ENCODE data around the gene SGTA. TPM values are rescaled to one million over a fixed set of nuclear protein-coding genes. Genes with fewer than 3 reads are reported as not detected.

SGTA gene
- total and polyA plus RNA-seq, 9 of the 15 experiments (the other 6 are each of a cell fraction or from before 2014, with no cell fraction given) = 1.4 to 110 (median 49.9) TPM

DNA sequence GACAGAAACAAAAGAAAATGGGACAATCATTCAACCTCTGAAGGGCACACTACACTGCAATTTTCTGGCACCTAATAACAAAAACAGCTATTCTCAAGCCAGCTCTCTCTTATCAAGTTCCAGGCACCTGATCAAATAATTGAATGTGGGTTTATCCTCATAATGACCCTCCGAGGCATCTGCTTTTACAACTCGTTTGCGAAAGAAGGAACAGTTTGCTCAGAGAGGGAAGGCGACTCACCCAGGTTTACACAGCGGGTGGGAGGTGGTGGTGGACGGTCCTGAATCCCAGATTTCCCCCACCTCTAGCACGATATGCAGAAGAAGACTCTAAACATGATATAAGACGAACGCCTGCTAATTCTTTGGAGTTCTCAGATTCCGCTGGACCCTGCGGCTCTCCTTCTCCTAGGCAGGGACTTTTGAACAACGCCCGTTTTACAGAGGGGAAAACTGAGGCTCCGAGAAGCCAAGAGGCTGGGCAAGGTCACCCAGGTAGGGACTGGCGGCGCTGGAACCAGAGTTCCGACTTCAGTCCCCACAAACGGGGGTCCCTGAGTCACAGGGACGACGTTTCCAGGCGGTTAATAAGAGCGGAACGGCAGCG lies 641 bp downstream of the SGTA start:
- Histone ChIP-seq H3K4me1 (replicated peaks in 1 of 2; ENCODE audit: control insufficient read depth in 2 of 2, insufficient read depth in 2 of 2, low read length in 2 of 2) (peaks cover 13 to 48% of the 10 kb centered on the region in 2 experiments; a peak in 4 of 5 replicates), H3K27ac (ENCODE audit: extremely low read depth, low read depth, low read length) (peak overlapping the region; percentile 93), H3K36me3 (ENCODE audit: control insufficient read depth, insufficient read depth, low read length) (peaks cover 53% of the 10 kb centered on the region; the same call in 2 of the 3 replicates), H3K79me2 (ENCODE audit: control insufficient read depth, insufficient read depth, low read length) (peaks cover 79% of the 10 kb centered on the region), H3K9me3 (replicated peaks; ENCODE audit: control insufficient read depth, insufficient read depth, low read depth, low read length) (no peaks in the 10 kb centered on the region), H3K27me3 (ENCODE audit: control insufficient read depth in 2 of 2, insufficient read depth in 2 of 2, low read length in 2 of 2) (no peaks in the 10 kb centered on the region), H2AFZ (ENCODE audit: low read depth, low read length) (peak overlapping the region; percentile 75; the same call in 1 of the 2 replicates), H3K4me3 (peak overlapping the region; percentile 95), H4K20me1 (replicated peaks; ENCODE audit: control insufficient read depth, insufficient read depth, low read length) (peaks cover 13% of the 10 kb centered on the region), H3K4me2 (ENCODE audit: insufficient read depth, low read length) (peak overlapping the region; percentile 95), H3K9me1 (ENCODE audit: control insufficient read depth, insufficient read depth, low read length) (no peaks in the 10 kb centered on the region), H3K9ac (ENCODE audit: insufficient read depth in 1 of 2, low read depth in 2 of 2, low read length in 2 of 2) (peak overlapping the region; percentile 98 to 99)
- ChIA-PET CTCF (ENCODE audit: low intra/inter-chr PET ratio) (interaction anchor here (0.8 kb wide), 1 partner anchor 306 kb away, joined by 4 read pairs; the partner anchor contains the start of gene GADD45B), POLR2A (interaction anchor here (0.7 to 1.3 kb wide), 3 partner anchors 8 to 60 kb away, joined by 3 to 7 read pairs (median 3); no protein-coding TSS in a partner anchor)
- TSS peak; percentile 57 for BruUV-seq (replicated peaks)
- under 1% methylated on average over 24 of the region's 24 CpGs for WGBS (ENCODE audit: insufficient coverage, low coverage, missing lambda C conversion rate)
- peak in 1 of 4 experiments; percentile 18 for DNase-seq (ENCODE audit: extremely low read depth in 1 of 4, low spot score in 3 of 4)
- peak; percentile 76 for FAIRE-seq
- in situ Hi-C loops (cut with MboI) = no loop called here
- no peak for ATAC-seq
- intact Hi-C loops (cut with micrococcal nuclease) = loop anchor here (1.0 kb wide), 1 partner anchor 42 kb away; the partner anchor contains the start of gene SLC39A3
- TF ChIP-seq NRF1 (conservative IDR thresholded peaks at IDR 0.05 in 1 of 2, IDR thresholded peaks at IDR 0.05 in 1 of 2) = no peak
- peak; percentile 77; the same call in 1 of the 2 replicates for TF ChIP-seq SMARCA5 (IDR thresholded peaks at IDR 0.05)
- TF ChIP-seq RCOR1 (IDR thresholded peaks at IDR 0.05; ENCODE audit: borderline replicate concordance in 1 of 2, low read depth in 2 of 2, low read length in 2 of 2) = peak in 1 of 2 experiments; percentile 47; a peak in 1 of 4 replicates
- no peak for TF ChIP-seq TFAM (CRISPR knock-in tag; conservative IDR thresholded peaks at IDR 0.05)
- TF ChIP-seq, protein P1, sequence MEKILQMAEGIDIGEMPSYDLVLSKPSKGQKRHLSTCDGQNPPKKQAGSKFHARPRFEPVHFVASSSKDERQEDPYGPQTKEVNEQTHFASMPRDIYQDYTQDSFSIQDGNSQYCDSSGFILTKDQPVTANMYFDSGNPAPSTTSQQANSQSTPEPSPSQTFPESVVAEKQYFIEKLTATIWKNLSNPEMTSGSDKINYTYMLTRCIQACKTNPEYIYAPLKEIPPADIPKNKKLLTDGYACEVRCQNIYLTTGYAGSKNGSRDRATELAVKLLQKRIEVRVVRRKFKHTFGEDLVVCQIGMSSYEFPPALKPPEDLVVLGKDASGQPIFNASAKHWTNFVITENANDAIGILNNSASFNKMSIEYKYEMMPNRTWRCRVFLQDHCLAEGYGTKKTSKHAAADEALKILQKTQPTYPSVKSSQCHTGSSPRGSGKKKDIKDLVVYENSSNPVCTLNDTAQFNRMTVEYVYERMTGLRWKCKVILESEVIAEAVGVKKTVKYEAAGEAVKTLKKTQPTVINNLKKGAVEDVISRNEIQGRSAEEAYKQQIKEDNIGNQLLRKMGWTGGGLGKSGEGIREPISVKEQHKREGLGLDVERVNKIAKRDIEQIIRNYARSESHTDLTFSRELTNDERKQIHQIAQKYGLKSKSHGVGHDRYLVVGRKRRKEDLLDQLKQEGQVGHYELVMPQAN (IDR thresholded peaks at IDR 0.05; ENCODE audit: borderline replicate concordance) = 0 out of 2 replicates have a peak, but pooled peaks have one; percentile 49
- 0 out of 2 replicates have a peak, but pooled peaks have one; percentile 29 for TF ChIP-seq STAG1 (CRISPR knock-in tag; IDR thresholded peaks at IDR 0.05; ENCODE audit: borderline replicate concordance)
- peak; percentile 79 for TF ChIP-seq RBM25 (IDR thresholded peaks at IDR 0.05; ENCODE audit: low read depth, low read length, severe bottlenecking)
- peak; percentile 65 for TF ChIP-seq ZFP36 (IDR thresholded peaks at IDR 0.05; ENCODE audit: low read depth, low read length, partially characterized antibody)
- TF ChIP-seq, protein P2, sequence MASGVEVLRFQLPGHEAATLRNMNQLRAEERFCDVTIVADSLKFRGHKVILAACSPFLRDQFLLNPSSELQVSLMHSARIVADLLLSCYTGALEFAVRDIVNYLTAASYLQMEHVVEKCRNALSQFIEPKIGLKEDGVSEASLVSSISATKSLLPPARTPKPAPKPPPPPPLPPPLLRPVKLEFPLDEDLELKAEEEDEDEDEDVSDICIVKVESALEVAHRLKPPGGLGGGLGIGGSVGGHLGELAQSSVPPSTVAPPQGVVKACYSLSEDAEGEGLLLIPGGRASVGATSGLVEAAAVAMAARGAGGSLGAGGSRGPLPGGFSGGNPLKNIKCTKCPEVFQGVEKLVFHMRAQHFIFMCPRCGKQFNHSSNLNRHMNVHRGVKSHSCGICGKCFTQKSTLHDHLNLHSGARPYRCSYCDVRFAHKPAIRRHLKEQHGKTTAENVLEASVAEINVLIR (CRISPR knock-in tag; IDR thresholded peaks at IDR 0.05) = no peak
- TF ChIP-seq, protein P3, sequence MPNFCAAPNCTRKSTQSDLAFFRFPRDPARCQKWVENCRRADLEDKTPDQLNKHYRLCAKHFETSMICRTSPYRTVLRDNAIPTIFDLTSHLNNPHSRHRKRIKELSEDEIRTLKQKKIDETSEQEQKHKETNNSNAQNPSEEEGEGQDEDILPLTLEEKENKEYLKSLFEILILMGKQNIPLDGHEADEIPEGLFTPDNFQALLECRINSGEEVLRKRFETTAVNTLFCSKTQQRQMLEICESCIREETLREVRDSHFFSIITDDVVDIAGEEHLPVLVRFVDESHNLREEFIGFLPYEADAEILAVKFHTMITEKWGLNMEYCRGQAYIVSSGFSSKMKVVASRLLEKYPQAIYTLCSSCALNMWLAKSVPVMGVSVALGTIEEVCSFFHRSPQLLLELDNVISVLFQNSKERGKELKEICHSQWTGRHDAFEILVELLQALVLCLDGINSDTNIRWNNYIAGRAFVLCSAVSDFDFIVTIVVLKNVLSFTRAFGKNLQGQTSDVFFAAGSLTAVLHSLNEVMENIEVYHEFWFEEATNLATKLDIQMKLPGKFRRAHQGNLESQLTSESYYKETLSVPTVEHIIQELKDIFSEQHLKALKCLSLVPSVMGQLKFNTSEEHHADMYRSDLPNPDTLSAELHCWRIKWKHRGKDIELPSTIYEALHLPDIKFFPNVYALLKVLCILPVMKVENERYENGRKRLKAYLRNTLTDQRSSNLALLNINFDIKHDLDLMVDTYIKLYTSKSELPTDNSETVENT (CRISPR knock-in tag; IDR thresholded peaks at IDR 0.05) = no peak
- peak; percentile 64 to 71; a peak in 3 of 4 replicates for TF ChIP-seq KDM1A (IDR thresholded peaks at IDR 0.05)
- TF ChIP-seq FOXM1 (IDR thresholded peaks at IDR 0.05; ENCODE audit: low read depth) = no peak
- TF ChIP-seq FOXM1 (CRISPR knock-in tag; IDR thresholded peaks at IDR 0.05; ENCODE audit: low read depth) = 0 out of 2 replicates have a peak, but pooled peaks have one; percentile 6

All from K562 (cell line).